Neural cell (in vitro differentiated cells): ENCODE data around the gene ICE1. TPM values are rescaled to one million over a fixed set of nuclear protein-coding genes. Genes with fewer than 3 reads are reported as not detected.

Experiments
- H2AFZ ChIP-seq: fragments of 200-600, 300-800 bp; sonication (generic), shearing (Covaris generic); 2 replicates; pipeline ENCODE4 v1.6.0; 2014; ENCODE audit warnings: low read depth, mild to moderate bottlenecking, antibody characterized with exemption, low read length, moderate library complexity
- H3F3A ChIP-seq: fragments of 200-600 bp; shearing (Covaris generic); 2 replicates; pipeline ENCODE4 v1.6.1; 2016; ENCODE audit warnings: mild to moderate bottlenecking, moderate library complexity, mixed read lengths, antibody characterized with exemption, low read length; ENCODE audit not compliant: insufficient read depth, poor library complexity, severe bottlenecking
- H3K27ac ChIP-seq: fragments of 200-600, 300-800 bp; sonication (generic), shearing (Covaris generic); 2 replicates; pipeline ENCODE4 v1.5.1; 2014; ENCODE audit warnings: mild to moderate bottlenecking, low read length, moderate library complexity
- H3K27me3 ChIP-seq: fragments of 300-800, 200-600 bp; sonication (generic), shearing (Covaris generic); 2 replicates; pipeline ENCODE4 v1.6.0; 2014; ENCODE audit warnings: mild to moderate bottlenecking, low read depth, low read length, moderate library complexity; ENCODE audit not compliant: insufficient read depth
- H3K36me3 ChIP-seq: fragments of 300-800, 200-600 bp; sonication (generic), shearing (Covaris generic); 2 replicates; pipeline ENCODE4 v1.5.1; 2014; ENCODE audit warnings: mild to moderate bottlenecking, antibody characterized with exemption, low read length, moderate library complexity; ENCODE audit not compliant: insufficient read depth
- H3K4me2 ChIP-seq: fragments of 300-800, 200-600 bp; sonication (generic), shearing (Covaris generic); 2 replicates; pipeline ENCODE4 v1.6.0; 2014; ENCODE audit warnings: mild to moderate bottlenecking, low read length
- H3K4me3 ChIP-seq: fragments of 300-800, 200-600 bp; sonication (generic), shearing (Covaris generic); 2 replicates; pipeline ENCODE4 v1.5.1; 2014; ENCODE audit warnings: mild to moderate bottlenecking, low read length, moderate library complexity
- H3K79me2 ChIP-seq: fragments of 200-600 bp; shearing (Covaris generic); replicated peaks from 2 replicates; pipeline ENCODE4 v1.6.0; 2014; ENCODE audit warnings: mild to moderate bottlenecking, low read length, moderate library complexity; ENCODE audit not compliant: insufficient read depth
- H3K9ac ChIP-seq: fragments of 300-800, 200-600 bp; sonication (generic), shearing (Covaris generic); 2 replicates; pipeline ENCODE4 v1.6.1; 2016; ENCODE audit warnings: mild to moderate bottlenecking, low read length, mixed read lengths
- H3K9me2 ChIP-seq: fragments of 200-600 bp; shearing (Covaris generic); 2 replicates; pipeline ENCODE4 v1.6.1; 2016; ENCODE audit warnings: mild to moderate bottlenecking, low read length, mixed read lengths; ENCODE audit not compliant: insufficient read depth
- H3K9me3 ChIP-seq: fragments of 200-600, 300-800 bp; sonication (generic), shearing (Covaris generic); 2 replicates; pipeline ENCODE4 v1.6.1; 2016; ENCODE audit warnings: mild to moderate bottlenecking, mixed run types, low read length, moderate library complexity, mixed read lengths
- H4K20me1 ChIP-seq: fragments of 200-600 bp; shearing (Covaris generic); 2 replicates; pipeline ENCODE4 v1.6.1; 2016; ENCODE audit warnings: mild to moderate bottlenecking, mixed run types; ENCODE audit not compliant: insufficient read depth
- EP300 ChIP-seq: fragments of 450-650 bp; conservative IDR thresholded peaks from 2 replicates; pipeline ENCODE4 v1.6.1; 2014; ENCODE audit warnings: antibody characterized with exemption, mild to moderate bottlenecking, moderate library complexity; ENCODE audit not compliant: poor library complexity, severe bottlenecking
- EZH2 ChIP-seq: fragments of 200-600, 300-800 bp; shearing (Covaris generic), sonication (generic); IDR thresholded peaks from 2 replicates; pipeline ENCODE4 v1.6.1; 2014; ENCODE audit warnings: antibody characterized with exemption, low read length, borderline replicate concordance, mild to moderate bottlenecking; ENCODE audit not compliant: insufficient read depth, poor library complexity, severe bottlenecking
- MXI1 ChIP-seq: fragments of 450-650 bp; conservative IDR thresholded peaks from 2 replicates; pipeline ENCODE4 v1.6.1; 2014; ENCODE audit warnings: antibody characterized with exemption, mild to moderate bottlenecking; ENCODE audit not compliant: poor library complexity, severe bottlenecking
- POLR2AphosphoS5 ChIP-seq: IDR thresholded peaks from 2 replicates; pipeline ENCODE4 v1.6.1; 2012
- RAD21 ChIP-seq: fragments of 450-650 bp; conservative IDR thresholded peaks from 2 replicates; pipeline ENCODE4 v1.6.1; 2014; ENCODE audit warnings: antibody characterized with exemption, mild to moderate bottlenecking, moderate library complexity
- SMC3 ChIP-seq: fragments of 450-650 bp; conservative IDR thresholded peaks from 2 replicates; pipeline ENCODE4 v1.6.1; 2014; ENCODE audit warnings: antibody characterized with exemption, mild to moderate bottlenecking, moderate library complexity; ENCODE audit not compliant: poor library complexity
- TAF1 ChIP-seq: IDR thresholded peaks from 2 replicates; pipeline ENCODE4 v1.6.1; 2012; ENCODE audit warnings: low read depth
- polyA plus RNA-seq: library from polyadenylated mRNA; depleted of rRNA; stranded (reverse); fragments of >200 nt; gene quantifications from 2 replicates; pipeline ENCODE4 v1.2.3, GENCODE V29; 2014
- TF ChIP-seq, protein P1 (sequence below): IDR thresholded peaks from 2 replicates; pipeline ENCODE4 v1.6.1; 2012; ENCODE audit warnings: borderline replicate concordance
- TF ChIP-seq, protein P2 (sequence below): fragments of 450-650 bp; IDR thresholded peaks from 2 replicates; pipeline ENCODE4 v1.5.1; 2014; ENCODE audit warnings: antibody characterized with exemption, mild to moderate bottlenecking, moderate library complexity; ENCODE audit not compliant: poor library complexity, severe bottlenecking

The ICE1 gene
- polyA plus RNA-seq, 1 donor from 2014 or later: 22.1 TPM

DNA sequence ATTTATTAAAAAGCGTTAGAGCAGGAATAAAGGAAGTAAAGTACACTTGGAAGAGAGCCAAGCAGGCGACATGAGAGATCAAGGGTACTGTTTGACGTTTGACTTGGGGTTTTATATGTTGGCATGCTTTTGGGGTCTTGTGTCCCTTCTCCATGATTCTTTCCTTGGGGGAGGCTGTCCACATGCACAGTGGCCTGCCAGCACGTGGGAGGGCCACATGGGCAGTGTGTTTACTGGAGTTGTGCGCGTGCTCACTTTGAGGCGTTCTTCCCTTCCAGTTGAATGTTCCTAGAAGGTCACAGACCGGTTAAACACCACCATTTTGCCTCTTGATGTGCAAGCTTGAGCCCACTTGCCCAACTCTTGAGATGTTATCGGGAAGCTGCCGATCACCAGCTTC is 49.5 kb upstream of the ICE1 start:
- TF ChIP-seq POLR2AphosphoS5 (no peak), EP300 (no peak), EZH2 (no peak), SMC3 (no peak), TAF1 (no peak), RAD21 (no peak), MXI1 (no peak)
- TF ChIP-seq, protein P1, sequence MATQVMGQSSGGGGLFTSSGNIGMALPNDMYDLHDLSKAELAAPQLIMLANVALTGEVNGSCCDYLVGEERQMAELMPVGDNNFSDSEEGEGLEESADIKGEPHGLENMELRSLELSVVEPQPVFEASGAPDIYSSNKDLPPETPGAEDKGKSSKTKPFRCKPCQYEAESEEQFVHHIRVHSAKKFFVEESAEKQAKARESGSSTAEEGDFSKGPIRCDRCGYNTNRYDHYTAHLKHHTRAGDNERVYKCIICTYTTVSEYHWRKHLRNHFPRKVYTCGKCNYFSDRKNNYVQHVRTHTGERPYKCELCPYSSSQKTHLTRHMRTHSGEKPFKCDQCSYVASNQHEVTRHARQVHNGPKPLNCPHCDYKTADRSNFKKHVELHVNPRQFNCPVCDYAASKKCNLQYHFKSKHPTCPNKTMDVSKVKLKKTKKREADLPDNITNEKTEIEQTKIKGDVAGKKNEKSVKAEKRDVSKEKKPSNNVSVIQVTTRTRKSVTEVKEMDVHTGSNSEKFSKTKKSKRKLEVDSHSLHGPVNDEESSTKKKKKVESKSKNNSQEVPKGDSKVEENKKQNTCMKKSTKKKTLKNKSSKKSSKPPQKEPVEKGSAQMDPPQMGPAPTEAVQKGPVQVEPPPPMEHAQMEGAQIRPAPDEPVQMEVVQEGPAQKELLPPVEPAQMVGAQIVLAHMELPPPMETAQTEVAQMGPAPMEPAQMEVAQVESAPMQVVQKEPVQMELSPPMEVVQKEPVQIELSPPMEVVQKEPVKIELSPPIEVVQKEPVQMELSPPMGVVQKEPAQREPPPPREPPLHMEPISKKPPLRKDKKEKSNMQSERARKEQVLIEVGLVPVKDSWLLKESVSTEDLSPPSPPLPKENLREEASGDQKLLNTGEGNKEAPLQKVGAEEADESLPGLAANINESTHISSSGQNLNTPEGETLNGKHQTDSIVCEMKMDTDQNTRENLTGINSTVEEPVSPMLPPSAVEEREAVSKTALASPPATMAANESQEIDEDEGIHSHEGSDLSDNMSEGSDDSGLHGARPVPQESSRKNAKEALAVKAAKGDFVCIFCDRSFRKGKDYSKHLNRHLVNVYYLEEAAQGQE: no peak
- TF ChIP-seq, protein P2, sequence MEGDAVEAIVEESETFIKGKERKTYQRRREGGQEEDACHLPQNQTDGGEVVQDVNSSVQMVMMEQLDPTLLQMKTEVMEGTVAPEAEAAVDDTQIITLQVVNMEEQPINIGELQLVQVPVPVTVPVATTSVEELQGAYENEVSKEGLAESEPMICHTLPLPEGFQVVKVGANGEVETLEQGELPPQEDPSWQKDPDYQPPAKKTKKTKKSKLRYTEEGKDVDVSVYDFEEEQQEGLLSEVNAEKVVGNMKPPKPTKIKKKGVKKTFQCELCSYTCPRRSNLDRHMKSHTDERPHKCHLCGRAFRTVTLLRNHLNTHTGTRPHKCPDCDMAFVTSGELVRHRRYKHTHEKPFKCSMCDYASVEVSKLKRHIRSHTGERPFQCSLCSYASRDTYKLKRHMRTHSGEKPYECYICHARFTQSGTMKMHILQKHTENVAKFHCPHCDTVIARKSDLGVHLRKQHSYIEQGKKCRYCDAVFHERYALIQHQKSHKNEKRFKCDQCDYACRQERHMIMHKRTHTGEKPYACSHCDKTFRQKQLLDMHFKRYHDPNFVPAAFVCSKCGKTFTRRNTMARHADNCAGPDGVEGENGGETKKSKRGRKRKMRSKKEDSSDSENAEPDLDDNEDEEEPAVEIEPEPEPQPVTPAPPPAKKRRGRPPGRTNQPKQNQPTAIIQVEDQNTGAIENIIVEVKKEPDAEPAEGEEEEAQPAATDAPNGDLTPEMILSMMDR: no peak
- no peaks in the 10 kb centered on the region for H4K20me1 ChIP-seq
- H3K27me3 ChIP-seq: no peaks in the 10 kb centered on the region
- no peak overlapping the region for H2AFZ ChIP-seq
- H3K9ac ChIP-seq: no peak overlapping the region
- no peaks in the 10 kb centered on the region for H3K9me2 ChIP-seq
- H3K9me3 ChIP-seq: no peaks in the 10 kb centered on the region
- no peaks in the 10 kb centered on the region for H3F3A ChIP-seq
- no peak overlapping the region for H3K27ac ChIP-seq
- no peak overlapping the region for H3K4me2 ChIP-seq
- H3K36me3 ChIP-seq: no peaks in the 10 kb centered on the region
- no peaks in the 10 kb centered on the region for H3K79me2 ChIP-seq
- no peak overlapping the region for H3K4me3 ChIP-seq

DNA sequence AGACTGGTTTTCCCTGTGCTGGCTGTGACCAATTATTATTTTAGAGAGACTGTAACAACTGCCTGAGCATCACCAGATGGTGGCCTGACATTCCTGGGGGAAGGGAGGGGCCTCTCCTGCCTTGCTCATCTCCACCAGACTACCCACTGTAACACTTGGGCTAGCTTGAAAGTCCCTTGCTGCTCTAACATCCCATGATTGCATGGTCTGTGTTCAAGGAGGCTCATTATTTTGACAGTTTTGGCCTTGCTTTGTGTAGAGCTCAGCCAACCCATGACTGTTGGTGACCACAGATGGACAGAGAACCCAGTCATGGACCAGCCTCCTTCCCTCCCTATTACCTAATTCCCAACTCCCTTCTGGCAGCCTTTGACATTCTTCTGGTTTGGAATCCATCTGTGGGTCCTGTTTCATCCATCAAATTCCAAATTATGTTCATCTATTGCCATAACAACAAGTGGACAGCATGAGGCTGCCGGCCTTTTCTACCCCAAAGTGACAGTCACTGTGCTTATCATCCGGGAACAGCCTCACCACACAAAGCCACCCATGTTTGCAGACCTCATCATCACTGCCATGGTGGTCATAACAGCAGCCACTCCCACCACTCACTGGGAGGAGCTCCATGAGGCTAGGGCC is 49.0 kb upstream of the ICE1 start:
- Histone ChIP-seq H3K9me3 (no peaks in the 10 kb centered on the region), H3K27ac (no peak overlapping the region), H3F3A (no peaks in the 10 kb centered on the region), H3K36me3 (no peaks in the 10 kb centered on the region), H3K9ac (no peak overlapping the region), H4K20me1 (no peaks in the 10 kb centered on the region), H2AFZ (no peak overlapping the region), H3K4me3 (no peak overlapping the region), H3K9me2 (no peaks in the 10 kb centered on the region), H3K4me2 (no peak overlapping the region), H3K79me2 (no peaks in the 10 kb centered on the region), H3K27me3 (no peaks in the 10 kb centered on the region)
- TF ChIP-seq TAF1: no peak
- TF ChIP-seq EP300: no peak
- TF ChIP-seq POLR2AphosphoS5: no peak
- TF ChIP-seq SMC3: no peak
